Measurements from ENCODE around the gene OSBPL5.

The OSBPL5 gene

DNA sequence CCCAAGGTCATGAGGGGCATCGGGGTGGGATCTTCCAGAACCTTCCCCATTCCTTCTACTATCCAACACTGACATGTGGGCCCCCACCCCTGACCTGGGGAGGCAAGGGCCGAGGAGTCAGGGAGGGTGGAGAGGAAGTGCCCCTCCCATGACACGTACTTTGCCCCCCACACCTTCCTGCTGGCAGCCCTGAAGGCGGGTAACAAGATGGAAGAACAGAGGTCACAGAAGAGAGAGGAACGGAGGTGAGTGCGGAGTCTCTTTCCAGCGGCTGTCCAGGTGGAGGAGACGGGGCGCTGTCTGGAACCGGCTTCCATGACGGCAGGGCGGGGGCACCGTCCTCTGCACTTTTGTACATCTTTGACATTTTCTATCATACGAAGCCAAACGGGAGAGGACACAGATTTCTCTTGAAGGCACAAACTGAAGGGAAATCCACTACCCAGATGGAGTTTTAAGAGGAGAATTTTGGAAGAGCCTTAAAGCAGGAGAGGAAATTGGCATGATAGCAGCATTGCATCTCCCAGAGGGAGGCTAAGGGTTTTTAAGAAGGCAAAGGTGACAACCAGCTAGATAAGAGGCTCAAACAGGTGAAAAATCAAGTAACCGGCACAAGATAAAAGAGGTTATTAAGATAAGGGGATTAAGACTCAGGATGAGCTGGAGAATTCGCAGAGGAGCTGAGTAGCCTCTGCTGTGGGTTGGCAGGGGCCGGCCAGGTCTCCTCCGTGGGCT is 16.7 kb downstream of the OSBPL5 start:
- Mint-ChIP-seq H3K4me1 (ENCODE audit: low read depth) (no peaks in the 10 kb centered on the region), H3K9me3 (no peaks in the 10 kb centered on the region), H3K27me3 (ENCODE audit: low read depth) (no peaks in the 10 kb centered on the region), H3K27ac (no peak overlapping the region), H3K4me3 (no peak overlapping the region), H3K36me3 (ENCODE audit: low read depth) (no peaks in the 10 kb centered on the region)
- no peak for DNase-seq (ENCODE audit: low spot score)

DNA sequence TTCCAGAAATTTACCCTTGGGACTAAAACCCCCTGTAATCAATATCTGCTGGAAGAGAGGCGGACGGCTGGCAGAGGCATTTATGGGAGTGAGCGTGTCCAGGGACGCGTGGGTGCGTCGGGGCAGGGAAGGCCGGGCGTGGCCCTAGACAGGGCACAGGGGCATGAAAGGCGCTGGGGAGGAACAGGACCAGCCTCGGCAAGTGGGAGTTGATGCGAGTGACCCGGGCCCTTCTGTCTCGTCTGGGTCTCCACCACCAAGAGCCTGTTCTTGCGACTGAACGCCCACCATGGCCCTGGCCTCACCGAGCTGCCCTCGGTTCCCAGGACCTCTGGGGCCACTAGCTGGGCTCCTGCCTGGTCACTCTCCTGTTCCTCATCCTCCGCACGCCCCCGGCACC is 17.5 kb downstream of the OSBPL5 start:
- H3K27ac Mint-ChIP-seq: no peak overlapping the region
- no peaks in the 10 kb centered on the region for H3K27me3 Mint-ChIP-seq (ENCODE audit: low read depth)
- no peaks in the 10 kb centered on the region for H3K36me3 Mint-ChIP-seq (ENCODE audit: low read depth)
- H3K4me1 Mint-ChIP-seq (ENCODE audit: low read depth): no peaks in the 10 kb centered on the region
- no peak for DNase-seq (ENCODE audit: low spot score)
- no peaks in the 10 kb centered on the region for H3K9me3 Mint-ChIP-seq
- H3K4me3 Mint-ChIP-seq: no peak overlapping the region

DNA sequence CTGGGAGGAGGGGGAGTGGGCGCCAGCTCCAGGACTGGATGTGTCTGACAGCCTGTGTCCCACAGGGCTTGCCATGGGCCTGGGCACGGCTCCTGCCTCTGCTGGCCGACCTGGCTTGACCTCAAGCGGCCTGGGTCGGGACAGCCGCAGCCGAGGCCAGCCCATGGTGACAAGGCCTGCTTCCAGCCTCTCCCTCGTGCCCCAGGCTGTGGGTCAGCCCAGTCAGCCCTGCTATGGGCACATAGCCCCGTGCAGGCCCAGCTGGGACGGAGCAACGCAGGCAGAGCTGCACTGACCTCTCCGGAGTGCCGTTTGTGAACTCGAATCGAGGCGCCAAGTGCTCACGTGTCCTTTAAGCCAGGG is 17.9 kb downstream of the OSBPL5 start:
- Mint-ChIP-seq H3K9me3 (no peaks in the 10 kb centered on the region), H3K4me1 (ENCODE audit: low read depth) (no peaks in the 10 kb centered on the region), H3K27me3 (ENCODE audit: low read depth) (no peaks in the 10 kb centered on the region), H3K27ac (no peak overlapping the region), H3K36me3 (ENCODE audit: low read depth) (no peaks in the 10 kb centered on the region), H3K4me3 (no peak overlapping the region)
- no peak for DNase-seq (ENCODE audit: low spot score)

DNA sequence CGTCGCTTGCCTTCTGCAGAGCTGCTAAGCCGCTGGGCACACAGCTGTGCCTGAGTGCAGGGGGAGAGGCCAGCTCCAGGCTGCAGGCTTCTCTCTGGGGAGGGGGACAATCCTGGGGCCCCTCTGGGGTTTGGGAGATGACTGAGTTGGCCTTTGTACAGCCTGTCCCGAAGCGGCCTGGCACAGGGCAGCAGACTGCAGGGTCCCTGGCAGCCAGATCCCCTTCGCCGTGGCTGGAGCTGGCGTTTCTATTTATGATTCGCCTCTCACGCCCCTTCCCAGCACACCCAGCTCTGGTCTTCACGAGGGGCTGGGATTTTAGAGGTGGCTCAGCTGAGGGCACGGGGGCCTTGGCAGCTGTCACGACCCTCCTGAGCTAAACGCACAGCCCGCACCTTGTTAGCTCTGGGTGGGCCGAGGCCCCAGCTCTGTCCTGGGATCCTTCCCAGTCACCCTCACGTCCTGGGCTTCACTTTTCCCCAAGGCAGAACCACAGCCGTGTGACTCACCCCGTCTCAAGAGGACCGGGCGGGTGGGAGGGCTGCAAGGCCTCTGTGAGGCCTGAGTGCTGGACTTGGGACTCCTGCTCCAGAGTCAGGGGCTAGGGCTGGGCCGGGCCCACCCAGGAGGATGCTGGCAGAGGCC is 18.4 kb downstream of the OSBPL5 start:
- Mint-ChIP-seq H3K36me3 (ENCODE audit: low read depth) (no peaks in the 10 kb centered on the region), H3K27ac (no peak overlapping the region), H3K4me1 (ENCODE audit: low read depth) (no peaks in the 10 kb centered on the region), H3K4me3 (no peak overlapping the region), H3K9me3 (no peaks in the 10 kb centered on the region), H3K27me3 (ENCODE audit: low read depth) (no peaks in the 10 kb centered on the region)
- DNase-seq (ENCODE audit: low spot score): no peak

DNA sequence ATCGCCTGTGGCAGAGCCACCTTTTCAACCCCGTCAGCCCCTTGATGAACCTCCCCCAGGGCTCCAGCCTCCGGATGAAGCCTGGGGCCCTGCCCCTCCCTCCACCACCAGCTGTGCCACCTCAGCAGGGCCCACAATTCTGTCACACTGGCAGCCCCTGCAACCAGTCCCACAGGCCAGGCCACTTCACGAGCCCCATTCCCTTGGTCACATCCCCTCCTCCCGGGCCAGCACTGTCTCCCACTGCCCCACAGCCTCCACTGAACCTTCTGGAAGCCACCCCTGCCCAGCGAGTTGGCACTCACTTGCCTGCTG is 19.9 kb downstream of the OSBPL5 start:
- Mint-ChIP-seq H3K27me3 (ENCODE audit: low read depth) (no peaks in the 10 kb centered on the region), H3K4me3 (no peak overlapping the region), H3K4me1 (ENCODE audit: low read depth) (no peaks in the 10 kb centered on the region), H3K9me3 (no peaks in the 10 kb centered on the region), H3K36me3 (ENCODE audit: low read depth) (no peaks in the 10 kb centered on the region), H3K27ac (no peak overlapping the region)
- DNase-seq (ENCODE audit: low spot score): no peak

DNA sequence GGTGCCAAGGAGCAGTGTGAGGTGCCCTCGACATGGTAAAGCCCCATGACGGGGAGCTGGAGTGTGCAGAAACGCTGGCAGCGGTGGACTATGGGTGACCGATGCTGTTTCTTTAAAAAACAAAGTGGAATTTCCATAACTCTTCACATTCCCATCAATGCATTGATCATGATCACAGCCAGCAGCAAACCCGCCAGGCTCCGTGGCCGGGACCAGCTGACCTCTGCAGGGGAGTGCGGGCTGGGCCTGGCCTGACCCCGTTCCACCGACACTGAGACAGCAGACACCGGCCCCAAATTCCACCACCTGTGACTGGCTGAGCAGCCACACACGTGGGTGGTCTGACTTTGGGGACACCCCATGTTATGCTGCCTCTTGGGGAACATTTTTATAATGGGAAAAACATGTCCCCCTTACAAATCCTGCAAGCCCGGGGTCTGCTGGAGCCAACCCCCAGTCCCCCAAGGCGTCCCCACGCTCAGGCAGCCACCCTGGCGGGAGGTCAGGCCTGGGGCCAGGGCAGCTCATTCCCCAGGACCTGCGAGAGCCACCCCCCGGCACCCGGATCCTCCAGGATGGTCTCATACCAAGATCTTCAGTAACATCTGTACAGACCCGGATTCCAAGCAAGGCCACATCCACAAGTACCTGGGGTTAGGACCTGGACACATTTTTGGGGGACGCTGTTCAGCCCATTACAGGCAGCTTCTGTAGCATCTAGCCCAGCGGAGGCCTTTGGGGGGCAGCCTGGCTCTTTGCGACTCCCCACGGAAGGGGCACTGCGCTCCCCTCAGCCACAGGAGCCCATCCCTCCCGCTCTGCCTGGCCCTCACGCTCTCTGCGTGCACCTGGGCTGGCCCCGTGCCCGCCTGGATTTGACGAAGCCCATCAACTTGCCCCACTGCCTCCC is 20.6 kb downstream of the OSBPL5 start:
- H3K9me3 Mint-ChIP-seq: no peaks in the 10 kb centered on the region
- no peak overlapping the region for H3K27ac Mint-ChIP-seq
- no peaks in the 10 kb centered on the region for H3K36me3 Mint-ChIP-seq (ENCODE audit: low read depth)
- no peak for DNase-seq (ENCODE audit: low spot score)
- H3K27me3 Mint-ChIP-seq (ENCODE audit: low read depth): no peaks in the 10 kb centered on the region
- H3K4me1 Mint-ChIP-seq (ENCODE audit: low read depth): no peaks in the 10 kb centered on the region
- H3K4me3 Mint-ChIP-seq: no peak overlapping the region

DNA sequence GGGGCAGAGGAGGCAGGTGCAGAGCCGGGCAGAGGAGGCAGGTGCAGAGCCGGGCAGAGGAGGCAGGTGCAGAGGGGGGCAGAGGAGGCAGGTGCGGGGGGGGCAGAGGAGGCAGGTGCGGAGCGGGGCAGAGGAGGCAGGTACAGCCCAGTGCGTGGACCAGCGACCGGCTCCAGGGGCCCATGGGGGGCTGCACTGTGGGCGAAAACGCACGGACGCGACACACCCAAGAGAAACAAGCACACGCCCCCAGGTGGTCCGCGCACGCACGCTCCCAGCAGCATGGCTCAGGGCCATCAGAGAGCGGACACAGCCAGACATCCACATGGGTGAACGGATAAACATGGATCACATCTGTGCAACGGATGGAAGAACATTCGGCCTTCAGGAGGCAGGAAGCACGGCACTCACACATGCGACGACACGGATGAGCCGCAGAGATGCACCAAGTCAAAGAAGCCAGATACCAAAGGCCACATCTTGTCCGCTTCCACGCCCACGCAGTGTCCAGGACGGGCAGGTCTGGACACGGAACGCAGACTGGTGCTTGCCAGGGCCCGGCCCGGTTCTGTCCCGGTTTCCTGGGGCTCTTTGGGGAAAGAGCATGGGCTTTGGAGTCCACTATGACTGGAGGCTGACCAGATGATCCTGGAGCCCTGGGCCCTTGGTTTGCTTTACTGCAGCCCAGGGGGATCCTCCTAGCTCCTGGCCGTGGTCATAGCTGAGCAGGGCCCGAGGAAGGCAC is 21.8 kb downstream of the OSBPL5 start:
- H3K9me3 Mint-ChIP-seq: no peaks in the 10 kb centered on the region
- no peak for DNase-seq (ENCODE audit: low spot score)
- no peaks in the 10 kb centered on the region for H3K36me3 Mint-ChIP-seq (ENCODE audit: low read depth)
- no peak overlapping the region for H3K27ac Mint-ChIP-seq
- H3K4me3 Mint-ChIP-seq: no peak overlapping the region
- H3K27me3 Mint-ChIP-seq (ENCODE audit: low read depth): no peaks in the 10 kb centered on the region
- H3K4me1 Mint-ChIP-seq (ENCODE audit: low read depth): no peaks in the 10 kb centered on the region

DNA sequence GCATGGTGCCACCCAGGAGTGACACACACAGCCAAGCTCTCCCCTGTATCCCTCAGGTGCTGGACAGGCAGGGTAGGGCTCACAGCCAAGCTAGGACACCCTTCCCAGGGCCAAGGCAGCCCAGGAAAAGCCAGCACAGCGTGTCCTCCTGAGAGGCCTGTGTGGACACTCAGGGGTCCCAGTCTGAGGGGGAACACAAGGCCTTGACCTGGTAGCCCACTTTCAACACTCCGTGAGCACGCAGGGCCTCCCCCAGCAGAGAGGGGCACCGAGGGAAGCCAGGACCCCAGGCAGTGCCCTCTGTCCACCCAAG is 24.9 kb downstream of the OSBPL5 start:
- H3K27me3 Mint-ChIP-seq (ENCODE audit: low read depth): no peaks in the 10 kb centered on the region
- no peaks in the 10 kb centered on the region for H3K9me3 Mint-ChIP-seq
- no peak for DNase-seq (ENCODE audit: low spot score)
- no peak overlapping the region for H3K27ac Mint-ChIP-seq
- H3K36me3 Mint-ChIP-seq (ENCODE audit: low read depth): no peaks in the 10 kb centered on the region
- no peak overlapping the region for H3K4me3 Mint-ChIP-seq
- no peaks in the 10 kb centered on the region for H3K4me1 Mint-ChIP-seq (ENCODE audit: low read depth)

DNA sequence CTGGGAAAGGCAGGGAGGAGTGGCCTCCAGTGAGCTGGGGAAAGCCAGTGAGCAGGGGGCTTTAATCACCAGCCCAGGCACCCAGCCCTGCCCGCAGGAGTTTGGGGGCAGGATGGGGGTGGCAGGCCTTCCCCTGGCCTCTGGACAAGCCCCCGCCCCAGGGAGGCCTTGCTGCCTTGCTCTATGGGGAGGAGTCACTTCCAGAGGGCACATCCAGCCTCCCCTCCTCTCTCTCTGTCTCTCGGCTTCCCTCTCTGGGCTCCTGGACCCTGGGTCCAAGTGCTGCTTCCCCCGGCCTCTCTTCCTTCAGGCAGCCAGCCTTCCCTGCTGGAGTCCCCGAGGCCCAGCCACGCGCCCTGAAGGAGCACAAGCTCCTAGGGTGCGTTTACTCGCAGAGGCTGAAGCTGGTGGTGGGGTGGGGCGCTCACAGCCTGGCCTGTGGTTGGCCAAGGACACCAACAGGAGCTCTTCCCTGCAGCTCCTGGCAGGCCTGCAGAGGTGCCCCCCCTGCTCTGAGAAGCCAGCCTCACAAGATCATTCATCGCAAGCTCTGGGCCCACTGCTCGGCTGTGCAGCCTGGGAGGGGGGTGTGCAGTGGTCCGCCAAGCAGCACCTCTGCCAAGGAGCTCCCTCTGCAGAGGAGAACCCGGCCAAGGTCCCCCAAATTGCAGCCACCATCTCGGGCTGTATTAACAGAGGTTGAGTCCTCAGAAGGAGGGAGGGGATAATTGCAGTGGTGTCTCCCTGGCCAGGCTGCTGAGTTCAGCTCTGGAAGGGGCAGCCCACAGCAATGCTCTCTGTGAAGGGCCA is 25.4 kb downstream of the OSBPL5 start:
- Mint-ChIP-seq H3K36me3 (ENCODE audit: low read depth) (no peaks in the 10 kb centered on the region), H3K27me3 (ENCODE audit: low read depth) (no peaks in the 10 kb centered on the region), H3K27ac (no peak overlapping the region), H3K9me3 (no peaks in the 10 kb centered on the region), H3K4me1 (ENCODE audit: low read depth) (no peaks in the 10 kb centered on the region), H3K4me3 (no peak overlapping the region)
- no peak for DNase-seq (ENCODE audit: low spot score)

DNA sequence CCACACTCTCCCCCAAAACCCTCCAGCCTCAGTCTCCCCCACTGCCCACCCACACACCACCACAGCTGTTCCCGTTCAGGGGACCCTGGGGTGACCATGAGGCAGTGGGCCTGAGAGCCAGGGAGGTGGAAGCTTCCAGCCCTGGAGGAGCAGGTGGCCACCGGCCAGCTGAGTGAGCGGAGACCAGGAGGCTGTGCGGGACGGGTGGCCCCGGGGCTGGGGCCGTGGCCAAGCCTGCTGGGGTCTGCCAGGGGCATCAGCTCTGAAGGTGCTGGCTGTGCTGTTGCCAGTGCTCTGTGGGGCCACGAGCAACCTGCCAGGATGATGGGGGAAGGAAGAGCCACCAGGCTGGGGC is 26.0 kb downstream of the OSBPL5 start:
- no peaks in the 10 kb centered on the region for H3K9me3 Mint-ChIP-seq
- H3K27me3 Mint-ChIP-seq (ENCODE audit: low read depth): no peaks in the 10 kb centered on the region
- no peaks in the 10 kb centered on the region for H3K36me3 Mint-ChIP-seq (ENCODE audit: low read depth)
- no peak overlapping the region for H3K4me3 Mint-ChIP-seq
- no peaks in the 10 kb centered on the region for H3K4me1 Mint-ChIP-seq (ENCODE audit: low read depth)
- no peak for DNase-seq (ENCODE audit: low spot score)
- H3K27ac Mint-ChIP-seq: no peak overlapping the region

DNA sequence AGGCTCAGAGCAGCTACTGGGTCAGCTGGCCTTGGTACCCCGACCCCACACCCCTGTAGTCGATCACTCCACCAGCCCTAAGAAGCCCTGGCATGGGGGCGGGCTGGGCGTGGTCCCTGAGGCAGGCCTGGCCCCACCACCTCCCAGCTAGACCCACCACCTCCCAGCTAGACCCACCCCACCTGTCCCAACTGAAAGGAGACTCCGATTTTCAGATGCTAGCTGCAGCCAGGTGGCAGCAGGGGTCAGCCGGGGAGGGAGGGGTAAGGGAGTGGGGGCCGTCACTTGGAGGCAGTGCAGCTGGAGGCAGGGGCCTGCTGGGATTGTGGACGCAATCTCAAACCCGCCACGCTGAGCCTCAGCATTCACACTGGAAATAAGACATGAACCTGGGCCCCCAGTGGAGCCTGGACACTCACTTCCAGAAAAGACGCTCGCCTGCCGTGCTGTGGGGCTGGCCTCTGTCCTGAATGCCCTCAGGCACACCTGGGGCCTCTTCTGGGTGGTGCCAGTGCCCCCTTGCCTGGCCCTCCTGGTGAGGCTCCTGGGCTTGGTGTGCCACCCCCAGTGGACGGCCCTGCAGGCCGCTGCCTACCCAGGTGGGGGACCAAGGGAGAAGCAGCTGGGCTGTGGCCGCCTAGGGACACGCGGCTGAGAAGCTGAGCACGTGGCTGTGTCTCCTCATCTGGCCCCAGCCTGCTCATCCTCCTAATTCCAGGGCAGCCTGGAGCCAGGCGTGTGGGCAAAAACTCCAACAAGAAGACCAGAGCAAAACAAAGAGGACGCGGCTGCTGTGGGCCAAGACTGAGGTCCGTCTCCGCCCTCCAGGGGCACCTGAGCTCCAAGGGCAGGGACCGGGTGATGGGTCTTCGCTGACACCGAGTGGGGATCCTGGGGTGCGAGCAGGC is 26.7 kb downstream of the OSBPL5 start:
- H3K27ac Mint-ChIP-seq: no peak overlapping the region
- H3K4me1 Mint-ChIP-seq (ENCODE audit: low read depth): no peaks in the 10 kb centered on the region
- no peaks in the 10 kb centered on the region for H3K9me3 Mint-ChIP-seq
- DNase-seq (ENCODE audit: low spot score): no peak
- H3K4me3 Mint-ChIP-seq: no peak overlapping the region
- H3K27me3 Mint-ChIP-seq (ENCODE audit: low read depth): no peaks in the 10 kb centered on the region
- no peaks in the 10 kb centered on the region for H3K36me3 Mint-ChIP-seq (ENCODE audit: low read depth)

DNA sequence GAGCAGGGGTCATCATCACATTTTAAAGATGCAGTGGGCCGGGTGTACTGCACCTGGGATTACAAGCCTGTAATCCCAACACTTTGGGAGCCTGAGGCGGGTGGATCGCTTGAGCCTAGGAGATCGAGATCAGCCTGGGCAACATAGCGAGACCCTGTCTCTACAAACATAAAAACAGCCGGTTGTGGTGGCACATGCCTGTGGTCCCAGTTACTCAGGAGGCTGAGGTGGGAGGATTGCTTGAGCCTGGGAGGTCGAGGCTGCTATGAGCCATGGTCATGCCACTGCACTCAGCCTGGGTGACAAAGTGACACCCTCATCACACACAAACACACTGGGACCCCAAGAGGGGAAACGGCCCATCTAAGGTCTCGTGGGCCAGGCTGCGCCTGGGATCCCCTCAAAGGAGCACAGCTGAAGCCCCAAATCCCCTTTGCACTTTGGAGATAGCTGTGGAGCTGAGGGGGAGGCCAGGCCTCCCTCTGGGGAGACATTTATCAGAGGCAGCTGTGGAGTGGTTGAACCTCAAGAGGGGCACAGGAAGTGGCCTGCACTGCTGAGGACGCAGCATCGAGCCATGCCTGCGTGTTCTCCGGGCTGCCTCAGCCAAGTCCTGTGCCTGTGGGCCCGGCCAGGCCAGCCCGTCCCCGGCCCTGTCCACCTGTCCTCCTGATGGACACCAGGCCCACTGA is 27.5 kb downstream of the OSBPL5 start:
- Mint-ChIP-seq H3K4me3 (no peak overlapping the region), H3K4me1 (ENCODE audit: low read depth) (no peaks in the 10 kb centered on the region), H3K27ac (no peak overlapping the region), H3K9me3 (no peaks in the 10 kb centered on the region), H3K27me3 (ENCODE audit: low read depth) (no peaks in the 10 kb centered on the region), H3K36me3 (ENCODE audit: low read depth) (no peaks in the 10 kb centered on the region)
- DNase-seq (ENCODE audit: low spot score): no peak

All from T-helper 2 cell treated with Interferon-gamma antibody and Interleukin-4, amounts not matched to agents 5 μg/mL and 100 μg/mL, for 36 hours (primary cell).